KBM-7 (cell line): Measurements from ENCODE around the gene WDFY1.

Experiments
- DNase-seq: peaks from one replicate; pipeline ENCODE4 v3.0.0-alpha.2; 2015
- in situ Hi-C: fragments of 300-500 bp; cut with MboI; formaldehyde crosslinking; loops from 2 replicates; pipeline ENCODE4 v1.14.3; 2020; ENCODE audit warnings: low sequenced_read_pairs, low pct_unique_long_range_greater_than_20kb, mixed read lengths

Gene WDFY1

GRCh38 chr2:223935459-223936125 is 9.5 kb downstream of the WDFY1 start:
- DNase-seq: no peak
- in situ Hi-C loops: no loop called here

- in situ Hi-C loops: no loop called here
- DNase-seq: no peak
These were observed 10.3 kb downstream of the WDFY1 start for GRCh38 chr2:223934870-223935269.

- DNase-seq: no peak
These were observed 12.0 kb downstream of the WDFY1 start for GRCh38 chr2:223932816-223933800.

GRCh38 chr2:223930103-223930976 is 14.8 kb downstream of the WDFY1 start:
- in situ Hi-C loops: no loop called here
- DNase-seq: peak; percentile 43

More at GRCh38 chr2:223932816-223933800, 12.0 kb downstream of the WDFY1 start:
- in situ Hi-C loops: no loop called here

- in situ Hi-C loops: no loop called here
- peak; percentile 81 for DNase-seq
These were observed 15.5 kb downstream of the WDFY1 start for GRCh38 chr2:223929571-223930102.

- in situ Hi-C loops: no loop called here
- DNase-seq: no peak
These were observed 16.8 kb downstream of the WDFY1 start for GRCh38 chr2:223928113-223929006.

GRCh38 chr2:223925106-223925505 is 20.0 kb downstream of the WDFY1 start:
- in situ Hi-C loops: no loop called here
- DNase-seq: no peak

- in situ Hi-C loops: no loop called here
- no peak for DNase-seq
These were observed 21.2 kb downstream of the WDFY1 start for GRCh38 chr2:223923976-223924375.

GRCh38 chr2:223922308-223922707 is 22.8 kb downstream of the WDFY1 start:
- in situ Hi-C loops: no loop called here
- DNase-seq: no peak

- no peak for DNase-seq
- in situ Hi-C loops: no loop called here
These were observed 23.9 kb downstream of the WDFY1 start for GRCh38 chr2:223921204-223921603.

- DNase-seq: no peak
- in situ Hi-C loops: no loop called here
These were observed 25.0 kb downstream of the WDFY1 start for GRCh38 chr2:223920109-223920508.

GRCh38 chr2:223918671-223919134 is 26.4 kb downstream of the WDFY1 start:
- peak; percentile 5 for DNase-seq
- in situ Hi-C loops: no loop called here

- no peak for DNase-seq
- in situ Hi-C loops: no loop called here
These were observed 28.8 kb downstream of the WDFY1 start for GRCh38 chr2:223916181-223916920.

- DNase-seq: no peak
- in situ Hi-C loops: no loop called here
These were observed 30.1 kb downstream of the WDFY1 start for GRCh38 chr2:223915071-223915470.

- in situ Hi-C loops: no loop called here
- no peak for DNase-seq
These were observed 30.8 kb downstream of the WDFY1 start for GRCh38 chr2:223914324-223914723.

GRCh38 chr2:223909001-223909741 is 36.0 kb downstream of the WDFY1 start:
- in situ Hi-C loops: no loop called here
- DNase-seq: no peak
